Subcutaneous abdominal adipose tissue (tissue), 5 donors: ENCODE data around the gene CTRB1.
"Not testable (repeated sequence)": the region's sequence is repeated elsewhere in the genome, so short reads cannot be mapped to it uniquely, and the experiment has no call there.

Experiments used
- H3K27ac ChIP-seq: one replicate; pipeline ENCODE4 v1.7.0; 2013; ENCODE audit warnings: low read depth, mild to moderate bottlenecking, inconsistent platforms, low read length, moderate library complexity
- H3K27me3 ChIP-seq, 5 donors: one replicate each; pipeline ENCODE4 v1.7.0; 2013; ENCODE audit warnings: low read length in 5 of 5, inconsistent platforms in 1 of 5; ENCODE audit not compliant: control insufficient read depth in 5 of 5, insufficient read depth in 4 of 5
- H3K36me3 ChIP-seq, 5 donors: one replicate each; pipeline ENCODE4 v1.7.0; 2013; ENCODE audit warnings: low read length in 5 of 5; ENCODE audit not compliant: control insufficient read depth in 5 of 5, insufficient read depth in 5 of 5
- H3K4me1 ChIP-seq, 5 donors: one replicate each; pipeline ENCODE4 v1.7.0; 2013; ENCODE audit warnings: low read length in 5 of 5, mild to moderate bottlenecking in 3 of 5, moderate library complexity in 1 of 5; ENCODE audit not compliant: control insufficient read depth in 5 of 5, insufficient read depth in 5 of 5
- H3K4me3 ChIP-seq, 5 donors: one replicate each; pipeline ENCODE4 v1.7.0; 2013; ENCODE audit warnings: low read length in 5 of 5, low read depth in 1 of 5
- H3K9ac ChIP-seq, 5 donors: one replicate each; pipeline ENCODE4 v1.7.0; 2013; ENCODE audit warnings: low read length in 5 of 5, mild to moderate bottlenecking in 4 of 5, moderate library complexity in 3 of 5
- H3K9me3 ChIP-seq, 5 donors: one replicate each; pipeline ENCODE4 v1.7.0; 2013; ENCODE audit warnings: low read length in 5 of 5; ENCODE audit not compliant: control insufficient read depth in 5 of 5
- donor health status: healthy.
- donor health status: healthy.
- donor health status: healthy.
- donor health status: healthy.
- donor health status: healthy.

Gene CTRB1

DNA sequence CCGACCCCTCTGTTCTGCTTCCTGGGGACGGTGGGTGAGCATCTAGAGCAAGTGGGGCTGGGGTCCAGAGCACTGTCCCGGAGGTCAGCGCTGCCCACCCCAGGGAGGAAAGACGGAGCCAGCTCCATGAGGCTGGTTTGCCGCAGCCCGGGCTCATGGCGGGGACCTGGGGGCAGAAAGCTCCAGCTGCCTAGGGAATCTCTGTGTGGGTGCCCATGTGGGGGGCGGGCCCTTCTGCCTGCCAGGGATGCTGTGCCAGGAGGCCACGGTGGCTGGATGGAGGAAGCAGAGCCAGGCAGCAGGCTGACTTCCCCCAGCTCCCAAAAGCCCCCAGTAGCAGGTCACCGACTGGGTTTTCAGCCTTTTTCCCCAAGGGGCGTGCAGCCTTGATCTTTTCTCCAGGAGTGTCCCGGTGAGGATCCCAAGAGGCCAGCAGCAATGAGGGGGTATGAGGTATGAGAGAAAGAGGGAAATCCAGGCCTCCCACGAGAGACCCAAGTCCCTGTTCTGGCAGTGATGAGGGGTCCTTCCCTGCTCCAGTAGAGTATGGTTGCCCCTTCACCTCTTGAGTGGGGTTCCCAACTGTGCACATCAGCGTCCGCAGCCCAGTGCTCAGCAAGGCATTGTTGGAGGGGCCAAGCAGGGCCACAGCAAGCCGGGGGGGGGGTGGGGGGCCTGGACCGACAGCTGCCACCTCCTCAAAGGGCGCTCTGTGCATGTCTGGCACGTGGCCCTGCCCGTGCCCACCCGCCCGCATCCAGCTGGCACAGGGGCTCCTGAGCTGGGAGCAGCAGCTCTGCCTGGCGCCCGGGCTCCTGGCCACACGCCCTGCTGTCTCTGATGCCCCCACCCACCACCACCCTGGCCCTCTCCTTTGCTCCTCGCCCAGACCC is 48.2 kb downstream of the CTRB1 start:
- H3K4me3 ChIP-seq: peak overlapping the region in 4 of 5 donors; percentile 76 to 87 (median 80)
- H3K27ac ChIP-seq: no peak overlapping the region
- H3K4me1 ChIP-seq: peaks cover 14 to 49% (median 42%) of the 10 kb centered on the region in 5 donors

DNA sequence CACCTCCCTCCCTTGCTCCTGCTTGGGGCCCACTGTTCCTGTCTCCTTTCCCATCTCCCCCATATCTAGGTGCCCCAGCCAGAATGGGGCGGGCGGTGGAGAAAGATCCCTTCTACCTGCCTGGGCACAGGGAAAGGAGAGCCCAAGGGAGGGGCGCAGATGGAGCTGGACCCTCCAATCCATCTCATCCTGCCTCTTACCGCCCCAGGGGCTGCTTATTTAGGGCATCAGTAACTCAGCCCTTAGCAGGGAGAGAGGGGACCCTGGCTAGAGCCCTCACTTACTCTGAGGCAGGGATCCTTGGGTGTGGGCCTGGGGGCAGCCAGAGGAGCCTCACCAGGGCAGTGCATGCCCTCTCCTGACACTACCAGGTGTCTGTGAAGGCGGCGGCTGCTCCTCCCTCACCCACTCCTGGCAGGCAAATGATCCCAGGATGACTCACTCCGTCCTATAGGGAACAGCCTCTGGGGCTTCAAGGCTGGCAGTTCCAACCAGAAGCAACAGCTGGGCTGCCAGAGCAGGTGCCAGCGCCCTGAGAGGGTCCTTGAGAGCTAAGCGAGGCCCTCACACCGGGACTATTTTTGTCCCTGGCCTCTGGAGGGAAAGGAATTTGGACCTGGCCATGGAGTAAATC is 49.0 kb downstream of the CTRB1 start:
- H3K36me3 ChIP-seq: no peaks in the 10 kb centered on the region
- peaks cover 9 to 46% (median 39%) of the 10 kb centered on the region in 5 donors for H3K4me1 ChIP-seq
- no peaks in the 10 kb centered on the region for H3K27me3 ChIP-seq
- no peak overlapping the region for H3K4me3 ChIP-seq
- no peaks in the 10 kb centered on the region for H3K9me3 ChIP-seq
- no peak overlapping the region for H3K27ac ChIP-seq
- H3K9ac ChIP-seq: no peak overlapping the region

More for the DNA sequence above, 48.2 kb downstream of the CTRB1 start:
- no peaks in the 10 kb centered on the region for H3K27me3 ChIP-seq
- peak overlapping the region in 3 of 5 donors; percentile 77 to 99 (median 93) for H3K9ac ChIP-seq
- no peaks in the 10 kb centered on the region for H3K36me3 ChIP-seq
- H3K9me3 ChIP-seq: no peaks in the 10 kb centered on the region

DNA sequence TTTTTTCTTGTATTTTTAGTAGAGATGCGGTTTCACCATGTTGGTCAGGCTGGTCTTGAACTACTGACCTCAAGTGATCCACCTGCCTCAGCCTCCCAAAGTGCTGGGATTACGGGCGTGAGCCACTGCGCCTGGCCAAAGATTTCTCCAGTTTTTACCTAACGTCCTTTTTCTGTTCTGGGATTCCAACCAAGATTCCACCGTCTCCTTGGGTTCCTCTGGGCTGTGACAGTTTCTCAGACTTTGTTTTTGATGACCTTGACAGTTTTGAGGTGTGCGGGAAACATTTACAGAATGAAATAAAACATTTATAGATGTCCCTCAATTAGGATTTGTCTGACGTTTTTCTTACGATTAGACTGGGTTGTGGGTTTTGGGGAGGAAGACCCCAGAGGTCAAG is 50.6 kb downstream of the CTRB1 start:
- peaks cover under 1 to 30% (median 23%) of the 10 kb centered on the region in 5 donors for H3K4me1 ChIP-seq
- H3K27me3 ChIP-seq, H3K27ac ChIP-seq, H3K4me3 ChIP-seq, H3K9me3 ChIP-seq, H3K9ac ChIP-seq, H3K36me3 ChIP-seq: not testable (repeated sequence)

DNA sequence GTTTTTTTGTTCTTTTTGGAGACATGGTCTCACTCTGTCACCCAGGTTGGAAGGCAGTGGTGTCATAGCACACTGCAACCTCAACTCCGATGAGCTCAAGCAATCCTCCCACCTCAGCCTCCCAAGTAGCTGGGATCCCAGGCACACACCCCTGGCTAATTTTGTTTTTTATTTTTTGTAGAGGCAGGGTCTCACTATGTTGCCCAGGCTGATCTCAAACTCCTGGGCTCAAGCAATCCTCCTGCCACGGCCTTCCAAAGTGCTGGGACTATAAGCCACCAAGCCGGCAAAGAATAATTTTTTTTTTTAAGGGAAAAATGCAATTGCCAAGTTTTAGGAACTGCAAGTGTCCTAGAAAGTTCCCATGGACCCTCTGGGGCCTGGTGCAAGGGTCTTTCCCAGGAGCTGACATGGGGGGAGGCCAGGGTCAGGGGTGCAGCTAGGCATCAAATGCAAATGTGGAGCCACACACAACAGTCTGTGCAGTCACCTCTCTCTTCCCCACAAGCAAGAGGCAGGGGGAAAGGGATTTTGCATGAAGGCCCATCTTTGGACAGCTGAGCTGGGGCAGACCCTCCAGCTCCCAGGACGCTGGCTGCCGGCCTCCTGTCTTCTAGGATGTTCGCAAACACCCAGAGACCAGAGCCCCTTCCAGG is 52.8 kb downstream of the CTRB1 start:
- no peaks in the 10 kb centered on the region for H3K36me3 ChIP-seq
- no peak overlapping the region for H3K4me3 ChIP-seq
- no peak overlapping the region for H3K27ac ChIP-seq
- peaks cover 0 to 11% (median 9%) of the 10 kb centered on the region in 5 donors for H3K4me1 ChIP-seq
- H3K9ac ChIP-seq: no peak overlapping the region
- no peaks in the 10 kb centered on the region for H3K27me3 ChIP-seq
- no peaks in the 10 kb centered on the region for H3K9me3 ChIP-seq

DNA sequence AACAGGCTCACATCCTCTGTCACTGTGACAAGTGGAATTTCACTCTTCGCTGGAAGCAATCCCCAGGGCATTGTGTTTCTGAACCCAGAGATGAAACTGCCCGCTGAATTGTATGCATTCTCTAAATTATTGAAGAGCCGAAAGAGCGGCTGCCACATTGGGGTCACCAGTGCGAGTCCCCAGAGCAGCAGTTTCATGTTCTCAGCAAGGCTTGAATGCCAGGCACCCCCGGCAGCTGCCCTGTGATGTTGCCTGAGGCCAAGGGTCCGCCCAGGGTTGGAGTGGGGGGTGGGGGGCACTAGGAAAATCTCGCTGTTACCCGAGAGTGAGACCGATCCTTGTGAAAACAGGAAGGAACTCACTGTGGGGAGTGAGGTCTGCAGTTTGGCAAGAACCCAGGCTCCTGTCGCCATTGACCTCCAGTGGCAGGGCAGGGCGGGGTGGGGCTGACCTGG is 53.3 kb downstream of the CTRB1 start:
- H3K9ac ChIP-seq: no peak overlapping the region
- H3K4me1 ChIP-seq: peaks cover 0 to 8% (median 6%) of the 10 kb centered on the region in 5 donors
- H3K4me3 ChIP-seq: no peak overlapping the region
- no peaks in the 10 kb centered on the region for H3K36me3 ChIP-seq
- no peaks in the 10 kb centered on the region for H3K9me3 ChIP-seq
- no peaks in the 10 kb centered on the region for H3K27me3 ChIP-seq
- no peak overlapping the region for H3K27ac ChIP-seq

DNA sequence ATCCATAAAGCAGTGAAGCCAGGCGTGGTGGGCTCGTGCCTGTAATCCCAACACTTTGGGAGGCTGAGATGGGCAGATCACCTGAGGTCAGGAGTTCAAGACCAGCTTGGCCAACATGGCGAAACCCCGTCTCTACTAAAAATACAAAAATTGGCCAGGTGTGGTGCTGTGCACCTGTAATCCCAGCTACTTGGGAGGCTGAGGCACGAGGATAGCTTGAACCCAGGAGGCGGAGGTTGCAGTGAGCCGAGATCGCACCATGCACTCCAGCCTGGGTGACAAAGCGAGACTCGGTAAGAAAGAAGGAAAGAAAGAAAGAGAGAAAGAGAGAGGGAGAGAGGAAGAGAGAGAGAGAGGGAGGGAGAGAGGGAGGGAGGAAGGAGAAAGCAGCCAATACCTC is 53.8 kb downstream of the CTRB1 start:
- H3K9me3 ChIP-seq: not testable (repeated sequence)

DNA sequence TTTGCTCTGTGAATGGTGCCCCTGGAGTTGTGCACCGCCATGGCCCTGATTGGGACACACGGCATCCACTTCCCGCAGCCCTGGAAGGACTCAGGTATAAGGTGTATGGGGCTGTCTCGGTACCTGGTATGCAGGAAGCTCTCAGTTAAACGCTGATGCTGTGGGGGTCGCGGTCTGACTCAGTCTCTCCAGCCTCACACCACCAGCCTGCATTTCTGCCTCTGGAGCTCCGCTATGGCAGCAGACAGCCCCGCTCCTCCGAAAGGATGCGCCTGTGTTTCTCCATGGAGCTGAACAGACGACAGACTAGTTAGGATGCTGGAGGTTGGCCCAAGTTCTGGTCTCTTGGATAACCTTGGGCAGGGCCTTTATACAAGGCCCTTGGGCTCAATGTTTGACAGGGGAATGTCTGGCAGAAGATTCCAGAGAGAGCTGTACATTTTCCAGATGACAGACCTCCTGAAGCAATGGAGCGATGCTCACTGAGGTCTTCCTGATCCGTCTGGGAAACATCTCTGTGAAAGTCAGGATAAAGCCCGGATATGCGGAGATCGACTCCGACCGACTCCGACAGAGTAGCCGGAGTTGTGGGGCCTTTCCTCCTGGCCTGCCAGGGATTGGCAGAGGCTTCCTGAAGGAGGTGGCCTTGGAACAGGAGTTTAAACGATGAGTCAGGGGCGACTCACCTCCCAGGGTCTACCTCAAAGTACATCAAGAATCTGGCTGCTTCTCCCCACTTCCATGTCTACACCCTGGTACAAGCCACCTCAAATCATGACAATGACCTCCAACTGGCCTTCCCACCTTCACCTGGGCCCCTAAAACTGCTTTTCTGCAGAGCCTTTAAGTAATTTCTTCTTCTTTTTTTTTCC is 54.5 kb downstream of the CTRB1 start:
- H3K9ac ChIP-seq: no peak overlapping the region
- H3K27ac ChIP-seq: no peak overlapping the region
- no peak overlapping the region for H3K4me3 ChIP-seq
- H3K4me1 ChIP-seq: peaks cover 0 to 8% (median 6%) of the 10 kb centered on the region in 5 donors
- H3K9me3 ChIP-seq: no peaks in the 10 kb centered on the region
- no peaks in the 10 kb centered on the region for H3K27me3 ChIP-seq
- H3K36me3 ChIP-seq: no peaks in the 10 kb centered on the region

More for the DNA sequence above, 53.8 kb downstream of the CTRB1 start:
- not testable (repeated sequence) for H3K27me3 ChIP-seq, H3K9ac ChIP-seq, H3K4me1 ChIP-seq, H3K4me3 ChIP-seq, H3K36me3 ChIP-seq, H3K27ac ChIP-seq
